ENCODE results near the gene ESRRG.

DNA sequence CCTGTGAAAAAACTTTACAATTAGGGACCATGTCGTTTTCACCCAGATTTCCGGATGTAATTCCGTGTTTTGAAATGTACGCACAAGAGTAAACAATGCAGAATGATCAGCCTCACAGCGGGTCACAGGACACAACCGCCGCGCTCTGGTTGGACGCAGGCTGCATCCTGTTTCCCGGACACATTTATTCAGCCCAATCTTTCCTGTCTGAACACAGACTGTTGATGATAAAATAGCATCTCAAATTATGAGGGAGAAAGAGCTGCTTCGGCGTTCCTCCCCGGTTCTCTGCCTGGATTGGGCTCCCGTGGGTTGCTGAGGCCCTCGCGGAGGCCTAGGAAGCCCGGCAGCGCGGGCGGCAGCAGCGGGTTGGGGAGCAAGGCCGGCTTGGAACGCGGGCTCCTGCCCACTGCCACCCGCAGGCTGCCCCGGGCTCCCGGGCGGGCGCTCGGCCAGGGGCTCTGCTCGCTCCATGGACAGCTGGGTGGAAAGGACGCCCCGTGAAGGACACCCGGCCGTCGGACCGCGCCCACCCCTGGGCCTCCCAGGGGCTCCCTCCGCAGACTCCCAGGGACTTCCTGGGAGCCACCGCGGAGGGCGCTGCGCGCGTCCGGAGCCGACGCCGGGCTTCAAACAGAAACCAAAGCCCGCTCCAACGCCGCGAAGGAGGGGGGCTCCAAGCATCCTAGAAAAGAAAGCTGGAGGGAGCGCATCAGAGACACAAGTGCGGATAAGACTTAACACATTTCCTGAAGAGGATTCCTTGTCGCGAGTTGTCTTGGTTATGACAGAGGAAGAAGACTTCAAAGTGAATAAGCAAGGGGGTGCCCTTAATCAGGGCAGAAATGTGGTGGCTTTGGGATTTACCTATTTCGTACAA is 122.3 kb downstream of the ESRRG start:
- TF ChIP-seq, protein P1, sequence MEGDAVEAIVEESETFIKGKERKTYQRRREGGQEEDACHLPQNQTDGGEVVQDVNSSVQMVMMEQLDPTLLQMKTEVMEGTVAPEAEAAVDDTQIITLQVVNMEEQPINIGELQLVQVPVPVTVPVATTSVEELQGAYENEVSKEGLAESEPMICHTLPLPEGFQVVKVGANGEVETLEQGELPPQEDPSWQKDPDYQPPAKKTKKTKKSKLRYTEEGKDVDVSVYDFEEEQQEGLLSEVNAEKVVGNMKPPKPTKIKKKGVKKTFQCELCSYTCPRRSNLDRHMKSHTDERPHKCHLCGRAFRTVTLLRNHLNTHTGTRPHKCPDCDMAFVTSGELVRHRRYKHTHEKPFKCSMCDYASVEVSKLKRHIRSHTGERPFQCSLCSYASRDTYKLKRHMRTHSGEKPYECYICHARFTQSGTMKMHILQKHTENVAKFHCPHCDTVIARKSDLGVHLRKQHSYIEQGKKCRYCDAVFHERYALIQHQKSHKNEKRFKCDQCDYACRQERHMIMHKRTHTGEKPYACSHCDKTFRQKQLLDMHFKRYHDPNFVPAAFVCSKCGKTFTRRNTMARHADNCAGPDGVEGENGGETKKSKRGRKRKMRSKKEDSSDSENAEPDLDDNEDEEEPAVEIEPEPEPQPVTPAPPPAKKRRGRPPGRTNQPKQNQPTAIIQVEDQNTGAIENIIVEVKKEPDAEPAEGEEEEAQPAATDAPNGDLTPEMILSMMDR (IDR thresholded peaks at IDR 0.05; ENCODE audit: insufficient read depth, low read length, poor library complexity, severe bottlenecking): no peak
- no peak for TF ChIP-seq EZH2phosphoT487 (conservative IDR thresholded peaks at IDR 0.05; ENCODE audit: low read length)
